HepG2 (cell line): ENCODE results near the gene B4GALT2. TPM values are rescaled to one million over a fixed set of nuclear protein-coding genes. Genes with fewer than 3 reads are reported as not detected.

ENCODE experiments used
- CCDC6 ChIP-seq: sonication (generic); formaldehyde crosslinking; IDR thresholded peaks from 2 replicates; pipeline ENCODE4 v1.8.1; 2022; ENCODE audit warnings: mild to moderate bottlenecking, missing genetic modification reagents, moderate library complexity
- DZIP1 ChIP-seq: sonication (generic); formaldehyde crosslinking; IDR thresholded peaks from 2 replicates; pipeline ENCODE4 v1.5.0; 2020; ENCODE audit warnings: mild to moderate bottlenecking, missing genetic modification reagents
- FIP1L1 ChIP-seq: fragments of 200-400 bp; formaldehyde crosslinking; IDR thresholded peaks from 2 replicates; pipeline ENCODE4 v1.6.1; 2018; ENCODE audit warnings: low read depth, mild to moderate bottlenecking, low read length, moderate library complexity, borderline replicate concordance; ENCODE audit not compliant: insufficient read depth
- HNF1B ChIP-seq: sonication (generic); formaldehyde crosslinking; IDR thresholded peaks from 2 replicates; pipeline ENCODE4 v1.5.1; 2020; ENCODE audit warnings: mild to moderate bottlenecking, moderate library complexity, missing genetic modification reagents
- IKZF4 ChIP-seq: sonication (generic); formaldehyde crosslinking; IDR thresholded peaks from 2 replicates; pipeline ENCODE4 v1.5.1; 2020; ENCODE audit warnings: borderline replicate concordance, mild to moderate bottlenecking, low read depth, missing genetic modification reagents; ENCODE audit errors: not compliant biosample characterization
- MTA1 ChIP-seq: sonication (generic); formaldehyde crosslinking; IDR thresholded peaks from 2 replicates; pipeline ENCODE4 v1.4.0; 2020; ENCODE audit warnings: missing genetic modification reagents, mild to moderate bottlenecking, borderline replicate concordance
- MXD3 ChIP-seq: IDR thresholded peaks from 2 replicates; pipeline ENCODE4 v1.6.1; 2016; ENCODE audit warnings: mild to moderate bottlenecking, missing biosample characterization, missing genetic modification reagents
- PAWR ChIP-seq: sonication (generic); formaldehyde crosslinking; IDR thresholded peaks from 2 replicates; pipeline ENCODE4 v1.4.0; 2020; ENCODE audit warnings: missing genetic modification reagents, mild to moderate bottlenecking, borderline replicate concordance
- RXRB ChIP-seq: IDR thresholded peaks from 2 replicates; pipeline ENCODE4 v1.6.1; 2016; ENCODE audit warnings: borderline replicate concordance, missing genetic modification reagents, missing compliant biosample characterization
- SNAPC2 ChIP-seq: sonication (generic); formaldehyde crosslinking; IDR thresholded peaks from 2 replicates; pipeline ENCODE4 v1.8.1; 2022; ENCODE audit warnings: mild to moderate bottlenecking, missing genetic modification reagents
- SOX13 ChIP-seq, 3 experiments: fragments of 450-650 bp in 1 of 3; sonication (generic) in 1 of 3; formaldehyde crosslinking in 1 of 3; IDR thresholded peaks in 2 of 3; conservative IDR thresholded peaks in 1 of 3; 2 replicates each; pipeline versions ENCODE4 v1.5.0 to v1.6.1; 2016 to 2020; ENCODE audit warnings: antibody characterized with exemption in 1 of 3, mild to moderate bottlenecking in 1 of 3, missing compliant biosample characterization in 1 of 3, missing genetic modification reagents in 1 of 3, moderate library complexity in 1 of 3
- TAF1 ChIP-seq: sonication (generic); formaldehyde crosslinking; IDR thresholded peaks from 2 replicates; pipeline ENCODE4 v1.4.0; 2020; ENCODE audit warnings: missing genetic modification reagents
- TOPORS ChIP-seq: sonication (generic); formaldehyde crosslinking; IDR thresholded peaks from 2 replicates; pipeline ENCODE4 v1.8.0; 2023; ENCODE audit warnings: mild to moderate bottlenecking, missing genetic modification reagents
- WIZ ChIP-seq: sonication (generic); formaldehyde crosslinking; IDR thresholded peaks from 2 replicates; pipeline ENCODE4 v1.5.1; 2020; ENCODE audit warnings: mild to moderate bottlenecking, missing genetic modification reagents
- ZBTB49 ChIP-seq: sonication (generic); formaldehyde crosslinking; IDR thresholded peaks from 2 replicates; pipeline ENCODE4 v1.4.0; 2020; ENCODE audit warnings: missing genetic modification reagents, borderline replicate concordance
- ZFY ChIP-seq: sonication (generic); formaldehyde crosslinking; IDR thresholded peaks from 2 replicates; pipeline ENCODE4 v1.4.0; 2020; ENCODE audit warnings: missing genetic modification reagents
- ZNF143 ChIP-seq: sonication (generic); formaldehyde crosslinking; IDR thresholded peaks from 2 replicates; pipeline ENCODE4 v1.4.0; 2020; ENCODE audit warnings: missing genetic modification reagents
- ZNF335 ChIP-seq: sonication (generic); formaldehyde crosslinking; IDR thresholded peaks from 2 replicates; pipeline ENCODE4 v1.4.0; 2020; ENCODE audit warnings: missing genetic modification reagents
- ZNF597 ChIP-seq: sonication (generic); formaldehyde crosslinking; IDR thresholded peaks from 2 replicates; pipeline ENCODE4 v1.5.0; 2020; ENCODE audit warnings: missing genetic modification reagents
- polyA plus RNA-seq, 8 experiments: library from polyadenylated mRNA; depleted of rRNA in 3 of 8; stranded (reverse) in 7 of 8; unstranded in 1 of 8; fragments of >200 nt; fragmentation: Illumina TruSeq in 4 of 8; extraction: Trizol in 4 of 8; gene quantifications; 2 replicates each; pipeline versions ENCODE4 v1.2.1 to v1.2.3, GENCODE V29; 2011 to 2016; ENCODE audit warnings: low read depth in 4 of 8, missing spikeins in 1 of 8, mixed read lengths in 1 of 8; ENCODE audit not compliant: insufficient read depth in 1 of 8
- total RNA-seq, 5 experiments: library from RNA; depleted of rRNA; stranded (reverse); fragments of >200 nt; fragmentation: Illumina TruSeq; extraction: Trizol; gene quantifications; 2 replicates each; pipeline ENCODE4 v1.2.3, GENCODE V29; 2016; ENCODE audit warnings: low read depth in 1 of 5

B4GALT2 gene
- total and polyA plus RNA-seq, 2 of the 13 experiments (the other 11 are each of a cell fraction or from before 2014, with no cell fraction given) = 41.9 to 78.0 TPM

GRCh38 chr1:43979528-43980254, 681 bp downstream of the B4GALT2 start (continued):
- TF ChIP-seq SOX13 (IDR thresholded peaks at IDR 0.05) (no peak), SOX13 (CRISPR knock-in tag; conservative IDR thresholded peaks at IDR 0.05 in 1 of 2, IDR thresholded peaks at IDR 0.05 in 1 of 2) (0 out of 4 replicates have a peak, but pooled peaks of 1 of the 2 experiments have one; percentile 14), ZNF143 (CRISPR knock-in tag) (peak; percentile 35; the same call in 1 of the 2 replicates), FIP1L1 (no peak), MTA1 (CRISPR knock-in tag) (peak; percentile 73), PAWR (CRISPR knock-in tag) (0 out of 2 replicates have a peak, but pooled peaks have one; percentile 63), TAF1 (CRISPR knock-in tag) (peak; percentile 40; the same call in 1 of the 2 replicates), ZFY (peak; percentile 77), IKZF4 (CRISPR knock-in tag) (peak; percentile 43), DZIP1 (CRISPR knock-in tag) (no peak; the same call in 1 of the 2 replicates), ZNF597 (CRISPR knock-in tag) (no peak), ZBTB49 (CRISPR knock-in tag) (0 out of 2 replicates have a peak, but pooled peaks have one; percentile 43), MXD3 (CRISPR knock-in tag) (peak; percentile 78; the same call in 1 of the 2 replicates), HNF1B (0 out of 2 replicates have a peak, but pooled peaks have one; percentile 27), CCDC6 (CRISPR knock-in tag) (no peak), ZNF335 (CRISPR knock-in tag) (peak; percentile 46; the same call in 1 of the 2 replicates), TOPORS (CRISPR knock-in tag) (0 out of 2 replicates have a peak, but pooled peaks have one; percentile 41), WIZ (0 out of 2 replicates have a peak, but pooled peaks have one; percentile 19), RXRB (peak; percentile 37; the same call in 1 of the 2 replicates), SNAPC2 (CRISPR knock-in tag) (no peak)
